Endothelial cell of umbilical vein (primary cell): ENCODE data around the gene CCDC85A. TPM values are rescaled to one million over a fixed set of nuclear protein-coding genes. Genes with fewer than 3 reads are reported as not detected.

Source experiments
- BruUV-seq: library from RNA; stranded (reverse); fragments of 400-500 nt; replicated peaks from 2 replicates; lab custom pipeline; 2021; lab: Mats Ljungman, UMichigan
- CTCF ChIA-PET: fragments of 300-600, 350-600 bp; sonication (Branson Sonifier 250); formaldehyde crosslinking; loops from one replicate; lab custom pipeline; 2021; ENCODE audit warnings: antibody characterized with exemption, inconsistent platforms; lab: Charles Lee
- POLR2A ChIA-PET: fragments of 300-600, 350-600 bp; sonication (Branson Sonifier 250); formaldehyde crosslinking; loops from one replicate; lab custom pipeline; 2021; ENCODE audit warnings: antibody characterized with exemption, inconsistent platforms; lab: Charles Lee
- DNase-seq: peaks from one replicate; pipeline ENCODE4 v3.0.0-alpha.2; 2011; ENCODE audit warnings: low read depth, low spot score
- FAIRE-seq: peaks from 2 replicates; lab custom pipeline; 2011; peaks lifted over from hg19 to GRCh38; lab: Jason Lieb, UNC
- H2AFZ ChIP-seq: 2 replicates; pipeline ENCODE4 v1.6.0; 2012; ENCODE audit warnings: low read depth, low read length, control low read depth, inconsistent platforms
- H3K27ac ChIP-seq: 2 replicates; pipeline ENCODE4 v1.5.1; 2011; ENCODE audit warnings: low read depth, mild to moderate bottlenecking, control low read depth, low read length, moderate library complexity; ENCODE audit not compliant: insufficient read depth
- H3K27me3 ChIP-seq, 2 experiments: 2 replicates each; pipeline versions ENCODE4 v1.6.0 to v1.6.1; 2011; ENCODE audit warnings: low read length in 2 of 2, mixed read lengths in 1 of 2; ENCODE audit not compliant: control insufficient read depth in 2 of 2, insufficient read depth in 2 of 2
- H3K36me3 ChIP-seq, 2 experiments: 2 replicates in 1 of 2; 3 replicates in 1 of 2; pipeline ENCODE4 v1.5.1; 2011; ENCODE audit warnings: low read length in 2 of 2, mild to moderate bottlenecking in 1 of 2, moderate library complexity in 1 of 2; ENCODE audit not compliant: control insufficient read depth in 2 of 2, insufficient read depth in 2 of 2; ENCODE audit errors: extremely low read depth in 1 of 2
- H3K4me1 ChIP-seq: 3 replicates; pipeline ENCODE4 v1.5.1; 2011; ENCODE audit warnings: mild to moderate bottlenecking, low read length; ENCODE audit not compliant: control insufficient read depth, insufficient read depth; ENCODE audit errors: extremely low read depth
- H3K4me2 ChIP-seq: 2 replicates; pipeline ENCODE4 v1.6.1; 2011; ENCODE audit warnings: low read length, control low read depth, mixed read lengths; ENCODE audit not compliant: insufficient read depth
- H3K4me3 ChIP-seq, 3 experiments: fragments of 200-600 bp in 1 of 3; sonication (generic), shearing (Covaris generic) in 1 of 3; replicated peaks in 1 of 3; 2 replicates each; pipeline ENCODE4 v1.5.1; 2011 to 2016; ENCODE audit warnings: control low read depth in 3 of 3, low read length in 3 of 3, mild to moderate bottlenecking in 2 of 3, inconsistent platforms in 1 of 3, low read depth in 1 of 3, moderate library complexity in 1 of 3; ENCODE audit not compliant: insufficient read depth in 1 of 3
- H3K79me2 ChIP-seq: 2 replicates; pipeline ENCODE4 v1.6.0; 2012; ENCODE audit warnings: low read length, inconsistent platforms; ENCODE audit not compliant: control insufficient read depth, insufficient read depth
- H3K9ac ChIP-seq: replicated peaks from 2 replicates; pipeline ENCODE3; 2011; ENCODE audit warnings: low read length, control low read depth; ENCODE audit not compliant: insufficient read depth; ENCODE audit errors: extremely low read depth
- H3K9me1 ChIP-seq: replicated peaks from 3 replicates; pipeline ENCODE4 v1.6.0; 2011; ENCODE audit warnings: mild to moderate bottlenecking, low read length; ENCODE audit not compliant: control insufficient read depth, insufficient read depth; ENCODE audit errors: extremely low read depth
- H3K9me3 ChIP-seq: replicated peaks from 2 replicates; pipeline ENCODE4 v1.5.1; 2012; ENCODE audit warnings: low read length, inconsistent platforms; ENCODE audit not compliant: control insufficient read depth, insufficient read depth
- H4K20me1 ChIP-seq: replicated peaks from 2 replicates; pipeline ENCODE3; 2011; ENCODE audit warnings: mild to moderate bottlenecking, low read length; ENCODE audit not compliant: control insufficient read depth, insufficient read depth; ENCODE audit errors: extremely low read depth
- CTCF ChIP-seq, 2 donors: IDR thresholded peaks; 1 replicate in 1 of 2; 2 replicates in 1 of 2; pipeline ENCODE4 v1.5.1; 2011; ENCODE audit warnings: low read length in 2 of 2, mild to moderate bottlenecking in 2 of 2, moderate library complexity in 2 of 2, control low read depth in 1 of 2, inconsistent platforms in 1 of 2, low read depth in 1 of 2; ENCODE audit not compliant: insufficient read depth in 1 of 2; ENCODE audit errors: extremely low read depth in 1 of 2
- POLR2A ChIP-seq: IDR thresholded peaks from 2 replicates; pipeline ENCODE4 v1.6.1; 2012; ENCODE audit warnings: low read depth, mild to moderate bottlenecking, control low read depth, low read length
- dilution Hi-C: fragments of 300-500 bp; cut with MboI; formaldehyde crosslinking; loops from one replicate; pipeline ENCODE4 v1.15.0; 2019; ENCODE audit warnings: low sequenced_read_pairs; ENCODE audit not compliant: extremely low pct_ligation_motif_present
- intact Hi-C: fragments of 100-400 bp; cut with micrococcal nuclease; formaldehyde crosslinking; loops from one replicate; pipeline ENCODE4 v1.10.0; 2022
- polyA plus RNA-seq, 4 experiments: library from polyadenylated mRNA; depleted of rRNA in 3 of 4; stranded (reverse) in 3 of 4; unstranded in 1 of 4; fragments of >200 nt; gene quantifications; 2 replicates each; pipeline versions ENCODE4 v1.2.1 to v1.2.3, GENCODE V29; 2011 to 2012; ENCODE audit warnings: missing spikeins in 1 of 4
- total RNA-seq: library from RNA; stranded (reverse); gene quantifications from 2 replicates; pipeline ENCODE4 v1.2.3, GENCODE V29; 2021

CCDC85A gene
- total and polyA plus RNA-seq, 2 donors (not counting 3 experiments of a cell fraction or from before 2014, with no cell fraction given), result 5.1 to 10.4 TPM

DNA sequence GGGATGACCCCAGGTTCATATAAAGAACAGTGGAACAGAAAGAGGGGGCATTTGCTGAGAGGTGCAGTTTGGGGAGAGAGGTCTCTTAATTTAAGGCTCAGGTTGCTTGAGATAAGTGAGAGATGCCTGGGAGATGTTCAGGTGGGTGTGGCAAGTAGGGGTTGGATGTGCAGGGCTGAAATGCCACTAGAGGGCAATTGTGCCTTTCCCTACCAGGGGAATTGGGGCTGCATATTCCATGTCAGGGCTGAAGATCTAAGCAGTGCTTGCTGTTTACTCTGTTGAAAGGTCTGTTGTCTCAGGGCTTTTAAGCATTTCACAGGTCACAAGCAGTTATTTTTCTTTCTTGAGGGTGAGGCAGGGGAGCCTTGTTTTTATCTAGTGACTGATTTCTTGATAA, 7.8 kb downstream of the CCDC85A start:
- no peak overlapping the region for H3K9ac ChIP-seq
- peaks cover 5% of the 10 kb centered on the region for H3K79me2 ChIP-seq
- peak; percentile 55 for FAIRE-seq

More for the DNA sequence above, 7.8 kb downstream of the CCDC85A start:
- Histone ChIP-seq H3K4me3 (no peak overlapping the region), H3K4me1 (peaks cover 13% of the 10 kb centered on the region), H3K27ac (no peak overlapping the region), H3K9me1 (no peaks in the 10 kb centered on the region), H3K36me3 (peaks cover 0 to 9% of the 10 kb centered on the region in 2 experiments), H3K4me2 (no peak overlapping the region), H3K9me3 (no peaks in the 10 kb centered on the region), H4K20me1 (no peaks in the 10 kb centered on the region), H2AFZ (no peak overlapping the region), H3K27me3 (no peaks in the 10 kb centered on the region)
- POLR2A ChIA-PET, result no interaction called here
- DNase-seq, result peak; percentile 73
- TF ChIP-seq CTCF (IDR thresholded peaks at IDR 0.05; ENCODE audit: extremely low read depth in 1 of 2, insufficient read depth in 1 of 2, low read depth in 1 of 2, low read length in 2 of 2) (peak; percentile 71 to 84), POLR2A (no peak)
- intact Hi-C loops, result loop anchor here (1.0 to 5.0 kb wide), 2 partner anchors 201 to 558 kb away; no protein-coding TSS in a partner anchor
- CTCF ChIA-PET, result interaction anchor here (0.6 to 2.8 kb wide), 12 partner anchors 8 to 1324 kb away, joined by 3 to 32 read pairs (median 3); partner anchors contain the start of gene CCDC85A
- dilution Hi-C loops, result no loop called here
- no TSS peak for BruUV-seq
